H9 (cell line): ENCODE measurements around the gene INHBC. TPM values are rescaled to one million over a fixed set of nuclear protein-coding genes. Genes with fewer than 3 reads are reported as not detected.

ENCODE experiments used
- DNase-seq: peaks from one replicate; pipeline ENCODE4 v3.0.0-alpha.2; 2017
- H2AFZ ChIP-seq: one replicate; pipeline ENCODE4 v1.6.1; 2013; ENCODE audit warnings: mild to moderate bottlenecking, low read length, control low read depth, moderate library complexity
- H2AK5ac ChIP-seq: 2 replicates; pipeline ENCODE4 v1.6.1; 2013; ENCODE audit warnings: low read length, control low read depth, mixed read lengths; ENCODE audit not compliant: insufficient read length
- H2BK120ac ChIP-seq: one replicate; pipeline ENCODE4 v1.6.1; 2013; ENCODE audit warnings: low read depth, mild to moderate bottlenecking, low read length, control low read depth, inconsistent platforms; ENCODE audit not compliant: poor library complexity, severe bottlenecking
- H2BK12ac ChIP-seq: 2 replicates; pipeline ENCODE4 v1.6.1; 2013; ENCODE audit warnings: low read length, control low read depth, mixed read lengths, low read depth; ENCODE audit not compliant: insufficient read length
- H2BK15ac ChIP-seq: 2 replicates; pipeline ENCODE4 v1.6.1; 2013; ENCODE audit warnings: low read depth, low read length, control low read depth
- H2BK20ac ChIP-seq: one replicate; pipeline ENCODE4 v1.6.1; 2013; ENCODE audit warnings: low read depth, mild to moderate bottlenecking, low read length, control low read depth, inconsistent platforms; ENCODE audit not compliant: poor library complexity, severe bottlenecking
- H2BK5ac ChIP-seq: 2 replicates; pipeline ENCODE4 v1.6.1; 2013; ENCODE audit warnings: low read length, control low read depth, mixed read lengths; ENCODE audit not compliant: insufficient read length
- H3K14ac ChIP-seq: 2 replicates; pipeline ENCODE4 v1.6.1; 2013; ENCODE audit warnings: low read length, control low read depth; ENCODE audit not compliant: insufficient read depth
- H3K18ac ChIP-seq: 2 replicates; pipeline ENCODE4 v1.6.1; 2013; ENCODE audit warnings: low read depth, mild to moderate bottlenecking, mixed read lengths, low read length, control low read depth; ENCODE audit not compliant: insufficient read length
- H3K23ac ChIP-seq: 2 replicates; pipeline ENCODE4 v1.6.1; 2013; ENCODE audit warnings: low read length, control low read depth, mixed read lengths, low read depth; ENCODE audit not compliant: insufficient read length
- H3K23me2 ChIP-seq: 2 replicates; pipeline ENCODE4 v1.6.1; 2013; ENCODE audit warnings: low read depth, mild to moderate bottlenecking, mixed read lengths, low read length, control low read depth; ENCODE audit not compliant: insufficient read length, poor library complexity, severe bottlenecking
- H3K27ac ChIP-seq: 2 replicates; pipeline ENCODE4 v1.5.1; 2013; ENCODE audit warnings: low read length, control low read depth, mixed read lengths, low read depth; ENCODE audit not compliant: insufficient read length
- H3K27me3 ChIP-seq: 2 replicates; pipeline ENCODE4 v1.6.1; 2013; ENCODE audit warnings: low read length, control low read depth, inconsistent platforms; ENCODE audit not compliant: insufficient read depth
- H3K4ac ChIP-seq: 2 replicates; pipeline ENCODE4 v1.6.1; 2013; ENCODE audit warnings: low read depth, mild to moderate bottlenecking, control low read depth, inconsistent platforms, low read length, moderate library complexity
- H3K4me1 ChIP-seq: 2 replicates; pipeline ENCODE4 v1.6.1; 2013; ENCODE audit warnings: low read length, control low read depth, inconsistent platforms; ENCODE audit not compliant: insufficient read depth
- H3K4me2 ChIP-seq: 2 replicates; pipeline ENCODE4 v1.6.1; 2013; ENCODE audit warnings: low read length, control low read depth, mixed read lengths; ENCODE audit not compliant: insufficient read length, insufficient read depth
- H3K56ac ChIP-seq: 2 replicates; pipeline ENCODE4 v1.6.1; 2013; ENCODE audit warnings: low read depth, mild to moderate bottlenecking, mixed read lengths, low read length, control low read depth; ENCODE audit not compliant: insufficient read length
- H3K79me1 ChIP-seq: 2 replicates; pipeline ENCODE4 v1.6.1; 2013; ENCODE audit warnings: low read depth, mild to moderate bottlenecking, moderate library complexity, low read length, control low read depth, inconsistent platforms; ENCODE audit not compliant: insufficient read depth, poor library complexity, severe bottlenecking
- H3K79me2 ChIP-seq: 2 replicates; pipeline ENCODE4 v1.6.1; 2013; ENCODE audit warnings: low read length, control low read depth, inconsistent platforms; ENCODE audit not compliant: insufficient read depth
- H3K9ac ChIP-seq: 2 replicates; pipeline ENCODE4 v1.6.1; 2013; ENCODE audit warnings: low read length, control low read depth, mixed read lengths; ENCODE audit not compliant: insufficient read length; ENCODE audit errors: extremely low read depth
- H3K9me3 ChIP-seq: one replicate; pipeline ENCODE4 v1.6.1; 2013; ENCODE audit warnings: low read depth, low read length, inconsistent platforms; ENCODE audit not compliant: control insufficient read depth
- H3T11ph ChIP-seq: one replicate; pipeline ENCODE4 v1.6.1; 2013; ENCODE audit warnings: mild to moderate bottlenecking, low read length, control low read depth, inconsistent platforms
- H4K20me1 ChIP-seq: one replicate; pipeline ENCODE4 v1.6.1; 2013; ENCODE audit not compliant: control insufficient read depth, insufficient read length, insufficient read depth
- H4K5ac ChIP-seq: 2 replicates; pipeline ENCODE4 v1.6.1; 2013; ENCODE audit warnings: low read depth, mild to moderate bottlenecking, mixed read lengths, low read length, control low read depth; ENCODE audit not compliant: insufficient read length
- H4K8ac ChIP-seq: replicated peaks from 2 replicates; pipeline ENCODE4 v1.6.1; 2013; ENCODE audit warnings: low read length, control low read depth, mixed read lengths, low read depth; ENCODE audit not compliant: insufficient read length
- H4K91ac ChIP-seq: 2 replicates; pipeline ENCODE4 v1.6.1; 2013; ENCODE audit warnings: low read depth, mild to moderate bottlenecking, moderate library complexity, mixed read lengths, low read length, control low read depth; ENCODE audit not compliant: insufficient read length
- H3K27ac Mint-ChIP-seq, 3 experiments: 2 replicates in 2 of 3; 3 replicates in 1 of 3; pipeline ENCODE4 v1.8.0; 2020 to 2021; ENCODE audit warnings: mixed read lengths in 3 of 3, mild to moderate bottlenecking in 1 of 3, moderate library complexity in 1 of 3
- H3K27me3 Mint-ChIP-seq: 2 replicates; pipeline ENCODE4 v1.8.0; 2021; ENCODE audit warnings: low read depth, mild to moderate bottlenecking, moderate library complexity, mixed read lengths
- H3K36me3 Mint-ChIP-seq, 3 experiments: 2 replicates in 2 of 3; 3 replicates in 1 of 3; pipeline ENCODE4 v1.8.0; 2020 to 2021; ENCODE audit warnings: low read depth in 3 of 3, mixed read lengths in 3 of 3; ENCODE audit not compliant: insufficient read depth in 1 of 3
- H3K4me1 Mint-ChIP-seq, 2 experiments: 2 replicates each; pipeline ENCODE4 v1.8.0; 2020; ENCODE audit warnings: mixed read lengths in 2 of 2
- H3K4me3 Mint-ChIP-seq, 2 experiments: 2 replicates in 1 of 2; 3 replicates in 1 of 2; pipeline ENCODE4 v1.8.0; 2020 to 2021; ENCODE audit warnings: mild to moderate bottlenecking in 2 of 2, mixed read lengths in 2 of 2, moderate library complexity in 1 of 2
- H3K9me3 Mint-ChIP-seq, 2 experiments: 2 replicates in 1 of 2; 3 replicates in 1 of 2; pipeline ENCODE4 v1.8.0; 2020; ENCODE audit warnings: mild to moderate bottlenecking in 2 of 2, mixed read lengths in 2 of 2, moderate library complexity in 1 of 2
- CTCF ChIP-seq: fragments of 200-600 bp; sonication (generic); conservative IDR thresholded peaks from 3 replicates; pipeline ENCODE4 v1.8.0; 2021; ENCODE audit warnings: antibody characterized with exemption, mild to moderate bottlenecking
- WGBS: extraction: QIAGEN DNeasy Blood & Tissue Kit; methylation state at CpG from one replicate; pipeline ENCODE4 v1.1.7; 2013; ENCODE audit warnings: missing lambda C conversion rate, low lambda C conversion rate, mixed read lengths; ENCODE audit not compliant: insufficient read length; ENCODE audit errors: extremely low coverage; 5-methylcytosine and 5-hydroxymethylcytosine counted together
- total RNA-seq: library from RNA; stranded (reverse); gene quantifications from 2 replicates; pipeline ENCODE4 v1.2.1, GENCODE V29; 2021

Gene INHBC
- total RNA-seq, 1 experiment from 2014 or later, result not detected

GRCh38 chr12:57498571-57498970, 64.0 kb downstream of the INHBC start:
- Histone ChIP-seq H3K4ac (no peak overlapping the region), H2BK120ac (no peak overlapping the region), H3K56ac (no peak overlapping the region), H4K8ac (no peak overlapping the region), H3K79me2 (no peaks in the 10 kb centered on the region), H3K27me3 (no peaks in the 10 kb centered on the region), H2BK12ac (no peak overlapping the region), H2BK15ac (no peak overlapping the region), H3K79me1 (no peaks in the 10 kb centered on the region), H3K4me1 (no peaks in the 10 kb centered on the region), H2AK5ac (no peak overlapping the region), H2BK5ac (no peak overlapping the region), H2AFZ (no peak overlapping the region), H3T11ph (no peak overlapping the region), H3K27ac (no peak overlapping the region), H3K14ac (no peak overlapping the region), H4K5ac (no peak overlapping the region), H4K20me1 (no peaks in the 10 kb centered on the region), H3K23ac (no peak overlapping the region), H3K9me3 (no peaks in the 10 kb centered on the region), H4K91ac (no peak overlapping the region), H3K18ac (no peak overlapping the region), H3K9ac (no peak overlapping the region), H3K4me2 (no peak overlapping the region), H3K23me2 (no peaks in the 10 kb centered on the region), H2BK20ac (no peak overlapping the region)
- no CpG with 5 or more reads among the region's 4 CpGs for WGBS
- no peak overlapping the region; a peak in 1 of 7 replicates for H3K27ac Mint-ChIP-seq
- H3K9me3 Mint-ChIP-seq, result peaks cover 0 to 3% of the 10 kb centered on the region in 2 experiments; a peak in 1 of 5 replicates
- peaks cover 76 to 91% (median 81%) of the 10 kb centered on the region in 3 experiments for H3K36me3 Mint-ChIP-seq
- no peaks in the 10 kb centered on the region for H3K27me3 Mint-ChIP-seq
- no peak for TF ChIP-seq CTCF
- peaks cover 0 to 2% of the 10 kb centered on the region in 2 experiments; a peak in 2 of 4 replicates for H3K4me1 Mint-ChIP-seq
- DNase-seq, result no peak
- no peak overlapping the region for H3K4me3 Mint-ChIP-seq
